H1 (cell line): Measurements from ENCODE around the gene SLC7A5. TPM values are rescaled to one million over a fixed set of nuclear protein-coding genes. Genes with fewer than 3 reads are reported as not detected.

Source experiments
- CHD7 ChIP-seq: fragments of 300-600 bp; sonication (generic); IDR thresholded peaks from 2 replicates; pipeline ENCODE4 v1.7.1; 2012; ENCODE audit warnings: low read length, moderate library complexity, mild to moderate bottlenecking, inconsistent platforms; ENCODE audit not compliant: insufficient replicate concordance
- JUND ChIP-seq: IDR thresholded peaks from 2 replicates; pipeline ENCODE4 v1.6.1; 2011; ENCODE audit warnings: mild to moderate bottlenecking, improper control_type of control experiment, low read length
- TBP ChIP-seq: IDR thresholded peaks from 2 replicates; pipeline ENCODE4 v1.6.1; 2011; ENCODE audit warnings: low read depth, low read length, improper control_type of control experiment
- polyA plus RNA-seq, 7 experiments: library from polyadenylated mRNA; depleted of rRNA in 3 of 7; stranded (reverse) in 5 of 7; unstranded in 2 of 7; fragments of >200 nt in 5 of 7; fragments of 200-250 nt in 2 of 7; gene quantifications; 1 replicate in 5 of 7; 2 replicates in 1 of 7; 4 replicates in 1 of 7; pipeline versions ENCODE4 v1.2.1 to v1.2.3, GENCODE V29; 2011 to 2013; ENCODE audit warnings: missing spikeins in 2 of 7, mixed read lengths in 2 of 7
- total RNA-seq: library from RNA; stranded (reverse); fragmentation: NEBNext Ultra II Directional; extraction: Animal tissue kit (Norgen Biotek cat#: 25700); gene quantifications from 2 replicates; pipeline ENCODE4 v1.2.1, GENCODE V29; 2021

Gene SLC7A5
- total and polyA plus RNA-seq, 2 of the 8 experiments (the other 6 are each of a cell fraction or from before 2014, with no cell fraction given), result 68.2 to 341 TPM

GRCh38 chr16:87895641-87896141 is 26.4 kb upstream of the SLC7A5 start (continued):
- TF ChIP-seq CHD7 (no peak), TBP (no peak), JUND (no peak)
